ENCODE results near the gene ARL2BP. TPM values are rescaled to one million over a fixed set of nuclear protein-coding genes. Genes with fewer than 3 reads are reported as not detected.

ARL2BP gene
- total RNA-seq (2022; extraction: Qiagen RNA extraction) = 73.1 to 80.0 TPM (median 76.6 TPM) in 5 replicates

DNA sequence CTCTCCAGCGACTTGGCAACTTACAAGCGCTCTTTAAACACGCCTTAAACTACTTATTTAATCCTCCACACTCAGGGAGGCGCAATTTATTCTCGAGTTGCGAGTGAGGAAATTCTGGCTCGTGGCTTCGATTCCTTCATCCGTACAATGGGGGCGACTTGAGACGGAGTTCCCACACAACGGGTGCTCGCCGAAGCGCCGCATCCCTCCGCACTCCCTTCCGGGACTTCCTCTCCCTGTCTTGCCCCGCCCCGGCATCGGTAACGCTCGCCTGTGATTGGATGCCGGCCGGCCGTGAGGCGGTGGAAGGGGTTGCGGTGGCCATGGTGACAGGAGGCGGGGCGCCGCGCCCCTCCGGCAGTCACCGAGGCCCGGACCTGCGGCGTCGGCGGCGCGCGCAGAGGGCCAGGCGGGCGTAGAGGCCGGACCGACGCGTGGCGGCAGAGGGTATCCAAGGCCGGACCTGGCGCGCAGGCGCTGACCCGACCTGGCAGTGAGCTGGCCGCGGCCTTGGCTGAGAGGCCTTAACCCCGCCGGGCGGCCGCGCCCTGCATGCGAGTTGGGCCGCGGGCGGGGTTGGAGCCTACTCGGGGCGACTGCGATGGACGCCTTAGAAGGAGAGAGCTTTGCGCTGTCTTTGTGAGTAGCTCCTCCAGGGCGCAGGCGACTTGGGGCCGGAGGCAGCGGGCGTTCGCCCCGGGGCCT is at the start of gene ARL2BP:
TSS of gene ARL2BP (plus strand) at position 493 of the 705 bp plus-strand sequence. CDS start at position 602, 109 bp downstream.

GRCh38 chr16:57284209-57284951 is 39.3 kb downstream of the ARL2BP start, which contains the start of gene PLLP:
TSS of gene PLLP (minus strand) at chr16:57284672. CDS start at chr16:57284540, 132 bp downstream.

Other genes with a start within 250 kb of the ARL2BP start
- gene CPNE2, start 152.7 kb upstream of the ARL2BP start, total RNA-seq (2022; extraction: Qiagen RNA extraction) = 41.8 to 49.2 TPM (median 43.7 TPM) in 5 replicates
- gene PSME3IP1, start 59.2 kb upstream of the ARL2BP start, total RNA-seq (2022; extraction: Qiagen RNA extraction) = 79.2 to 113 TPM (median 88.8 TPM) in 5 replicates
- 27.7 to 36.2 TPM (median 34.9 TPM) in 5 replicates for gene RSPRY1, start 58.9 kb upstream of the ARL2BP start, total RNA-seq (2022; extraction: Qiagen RNA extraction)
- gene PLLP, start 39.4 kb downstream of the ARL2BP start, total RNA-seq (2022; extraction: Qiagen RNA extraction) = 1.1 to 1.8 TPM (median 1.6 TPM) in 5 replicates
- 0.05 to 0.07 TPM (median 0.07 TPM) in 4 of 5 replicates, not detected in the other for gene CCL22, start 113.5 kb downstream of the ARL2BP start, total RNA-seq (2022; extraction: Qiagen RNA extraction)
- gene CX3CL1, start 127.2 kb downstream of the ARL2BP start, total RNA-seq (2022; extraction: Qiagen RNA extraction) = 0.07 to 0.18 TPM (median 0.12 TPM) in 5 replicates
- gene CCL17, start 159.5 kb downstream of the ARL2BP start, total RNA-seq (2022; extraction: Qiagen RNA extraction) = not detected in 5 replicates
- 69.9 to 90.8 TPM (median 74.6 TPM) in 5 replicates for gene CIAPIN1, start 202.1 kb downstream of the ARL2BP start, total RNA-seq (2022; extraction: Qiagen RNA extraction)
- 39.1 to 53.2 TPM (median 50.2 TPM) in 5 replicates for gene COQ9, start 202.2 kb downstream of the ARL2BP start, total RNA-seq (2022; extraction: Qiagen RNA extraction)
- 102 to 167 TPM (median 109 TPM) in 5 replicates for gene POLR2C, start 217.4 kb downstream of the ARL2BP start, total RNA-seq (2022; extraction: Qiagen RNA extraction)
- gene DOK4, start 241.2 kb downstream of the ARL2BP start, total RNA-seq (2022; extraction: Qiagen RNA extraction) = 31.7 to 45.5 TPM (median 40.7 TPM) in 5 replicates